Lower leg skin (tissue), 3 donors: ENCODE data around the gene SULT1A1.
"Not testable (repeated sequence)": the region's sequence is repeated elsewhere in the genome, so short reads cannot be mapped to it uniquely, and the experiment has no call there.

Experiments used
- CTCF ChIP-seq, 3 donors: fragments of 450-650 bp; IDR thresholded peaks; one replicate each; pipeline ENCODE4 v1.5.1; 2016; ENCODE audit warnings: antibody characterized with exemption in 3 of 3, mild to moderate bottlenecking in 3 of 3, moderate library complexity in 2 of 3
- POLR2A ChIP-seq, 2 donors: fragments of 450-650 bp; IDR thresholded peaks; one replicate each; pipeline ENCODE4 v1.6.1; 2016 to 2017; ENCODE audit warnings: antibody characterized with exemption in 2 of 2, mild to moderate bottlenecking in 1 of 2, moderate library complexity in 1 of 2

DNA sequence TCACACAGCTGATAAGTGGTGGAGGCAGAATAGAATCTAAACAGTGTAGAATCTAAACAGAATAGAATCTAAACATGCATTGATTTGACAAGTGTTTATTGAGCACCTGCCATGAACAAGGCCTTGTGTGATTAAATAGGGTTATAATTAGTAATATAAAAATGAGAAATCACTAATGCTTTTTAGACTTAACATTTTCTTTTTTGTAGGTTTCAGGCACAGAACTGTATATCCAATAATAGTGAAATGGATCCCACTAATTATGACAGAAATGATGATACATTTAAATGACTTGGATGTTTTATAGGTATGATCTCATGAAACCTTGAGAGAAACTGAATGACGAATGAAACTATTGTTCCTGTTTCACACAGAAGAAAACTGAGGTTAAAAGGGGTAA, 27.9 kb upstream of the SULT1A1 start, which contains the start of gene NPIPB8:
- not testable (repeated sequence) for TF ChIP-seq CTCF, POLR2A (IDR thresholded peaks at IDR 0.05)
